Sigmoid colon (tissue), 4 donors: ENCODE data around the gene SLBP.

Experiments
- CTCF ChIP-seq, 4 experiments: fragments of 450-650 bp in 3 of 4; fragments of 200-600 bp in 1 of 4; IDR thresholded peaks; one replicate each; pipeline ENCODE4 v1.5.1; 2016 to 2019; ENCODE audit warnings: antibody characterized with exemption in 4 of 4, mild to moderate bottlenecking in 3 of 4, moderate library complexity in 2 of 4
- POLR2A ChIP-seq, 2 donors: fragments of 450-650 bp; IDR thresholded peaks; one replicate each; pipeline ENCODE4 v1.6.1; 2016; ENCODE audit warnings: antibody characterized with exemption in 2 of 2, mild to moderate bottlenecking in 2 of 2, moderate library complexity in 2 of 2
- POLR2AphosphoS5 ChIP-seq, 4 donors: sonication (generic); formaldehyde crosslinking; IDR thresholded peaks; one replicate each; pipeline ENCODE4 v1.6.1; 2017; ENCODE audit warnings: antibody characterized with exemption in 4 of 4

DNA sequence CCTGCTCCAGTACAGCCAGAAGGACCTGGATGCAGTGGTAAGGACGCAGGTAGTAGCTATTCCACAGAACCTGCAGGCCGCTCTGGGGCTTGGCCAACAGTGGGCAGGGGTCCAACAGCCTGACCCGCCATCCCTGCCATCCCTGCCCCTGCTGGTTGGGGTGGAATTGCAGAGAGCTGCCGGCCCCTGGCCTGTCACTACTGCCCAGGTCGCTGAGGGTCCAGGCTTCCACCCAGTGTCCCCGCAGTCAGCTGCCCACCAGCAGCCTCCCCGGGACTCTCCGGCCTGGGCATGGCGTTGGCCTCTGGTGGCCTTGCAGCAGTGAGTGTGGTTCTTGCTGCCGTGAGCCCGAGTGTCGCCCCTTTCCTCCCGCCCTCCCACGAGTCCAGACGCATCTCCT lies 25.5 kb upstream of the SLBP start:
- TF ChIP-seq CTCF (IDR thresholded peaks at IDR 0.05) (no peak), POLR2A (IDR thresholded peaks at IDR 0.05) (no peak), POLR2AphosphoS5 (IDR thresholded peaks at IDR 0.05) (no peak)
